Measurements from ENCODE around the gene EPX.
A peak's percentile ranks its signal among the peaks of the same experiment; 100 is the strongest.
"Not testable (repeated sequence)": the region's sequence is repeated elsewhere in the genome, so short reads cannot be mapped to it uniquely, and the experiment has no call there.

Gene EPX

GRCh38 chr17:58192612-58193011 is at the start of gene EPX:
TSS of gene EPX (plus strand) at chr17:58192726. CDS start at chr17:58192847, 121 bp downstream.
- DNase-seq (ENCODE audit: low spot score): no peak

- not testable (repeated sequence) for DNase-seq (ENCODE audit: low spot score)
Observed at GRCh38 chr17:58143335-58143734, 49.2 kb upstream of the EPX start.

- DNase-seq (ENCODE audit: low spot score): no peak
Observed at GRCh38 chr17:58144801-58145200, 47.7 kb upstream of the EPX start.

- no peak for DNase-seq (ENCODE audit: low spot score)
Observed at GRCh38 chr17:58147930-58148434, 44.5 kb upstream of the EPX start, which contains the start of gene OR4D1. TSS of gene OR4D1 (plus strand) at chr17:58148384. CDS start at chr17:58155154, 6,770 bp downstream.

GRCh38 chr17:58148609-58149008 is 43.9 kb upstream of the EPX start:
- DNase-seq (ENCODE audit: low spot score): no peak

GRCh38 chr17:58150394-58150793 is 42.1 kb upstream of the EPX start:
- no peak for DNase-seq (ENCODE audit: low spot score)

- DNase-seq (ENCODE audit: low spot score): peak; percentile 57
Observed at GRCh38 chr17:58153046-58153445, 39.5 kb upstream of the EPX start.

GRCh38 chr17:58153671-58154070 is 38.9 kb upstream of the EPX start:
- DNase-seq (ENCODE audit: low spot score): no peak

- DNase-seq (ENCODE audit: low spot score): peak; percentile 50
Observed at GRCh38 chr17:58156839-58157803, 35.4 kb upstream of the EPX start.

GRCh38 chr17:58158181-58158580 is 34.3 kb upstream of the EPX start:
- no peak for DNase-seq (ENCODE audit: low spot score)

- DNase-seq (ENCODE audit: low spot score): no peak
Observed at GRCh38 chr17:58161566-58161965, 31.0 kb upstream of the EPX start.

- no peak for DNase-seq (ENCODE audit: low spot score)
Observed at GRCh38 chr17:58165981-58166380, 26.5 kb upstream of the EPX start.

- no peak for DNase-seq (ENCODE audit: low spot score)
Observed at GRCh38 chr17:58166682-58167081, 25.8 kb upstream of the EPX start, which contains the start of gene OR4D2. TSS of gene OR4D2 (plus strand) at chr17:58166982. CDS start at chr17:58169656, 2,674 bp downstream.

- DNase-seq (ENCODE audit: low spot score): no peak
Observed at GRCh38 chr17:58170622-58171021, 21.9 kb upstream of the EPX start.

GRCh38 chr17:58172369-58173071 is 20.0 kb upstream of the EPX start:
- DNase-seq (ENCODE audit: low spot score): peak; percentile 44

- no peak for DNase-seq (ENCODE audit: low spot score)
Observed at GRCh38 chr17:58174871-58175270, 17.7 kb upstream of the EPX start.

- DNase-seq (ENCODE audit: low spot score): no peak
Observed at GRCh38 chr17:58176200-58176599, 16.3 kb upstream of the EPX start.

GRCh38 chr17:58181796-58182195 is 10.7 kb upstream of the EPX start:
- no peak for DNase-seq (ENCODE audit: low spot score)

GRCh38 chr17:58183514-58183913 is 9.0 kb upstream of the EPX start:
- DNase-seq (ENCODE audit: low spot score): no peak

- DNase-seq (ENCODE audit: low spot score): no peak
Observed at GRCh38 chr17:58184308-58184985, 8.1 kb upstream of the EPX start.

GRCh38 chr17:58184986-58185761 is 7.4 kb upstream of the EPX start:
- no peak for DNase-seq (ENCODE audit: low spot score)

Data from activated CD4-positive, alpha-beta T cell treated with anti-CD3 and anti-CD28 coated beads, Interleukin-2, Interleukin-4, amounts not matched to agents 100 ng/mL and 50 ng/mL, durations not matched to agents 16 hours and 8 hours (primary cell).